Measurements from ENCODE around the gene B3GALT6. TPM values are rescaled to one million over a fixed set of nuclear protein-coding genes. Genes with fewer than 3 reads are reported as not detected.

The B3GALT6 gene
- total RNA-seq, 1 experiment from 2014 or later, result 27.1 TPM

GRCh38 chr1:1264026-1264425 is 32.0 kb downstream of the B3GALT6 start:
- Histone ChIP-seq H3K9me3 (ENCODE audit: control insufficient read depth, low read depth, low read length) (no peaks in the 10 kb centered on the region), H3K14ac (ENCODE audit: insufficient read depth, low read length) (no peak overlapping the region), H2BK15ac (ENCODE audit: low read depth, low read length) (no peak overlapping the region), H3T11ph (ENCODE audit: low read length) (no peak overlapping the region), H2BK20ac (ENCODE audit: low read depth, low read length, poor library complexity, severe bottlenecking) (no peak overlapping the region), H3K4ac (ENCODE audit: low read depth, low read length) (no peak overlapping the region), H3K79me2 (ENCODE audit: insufficient read depth, low read length) (no peaks in the 10 kb centered on the region; the same call in 1 of the 2 replicates), H4K8ac (replicated peaks; ENCODE audit: insufficient read length, low read depth, low read length) (no peak overlapping the region), H3K27ac (ENCODE audit: insufficient read length, low read depth, low read length) (no peak overlapping the region), H3K4me1 (ENCODE audit: insufficient read depth, low read length) (no peaks in the 10 kb centered on the region), H3K18ac (ENCODE audit: insufficient read length, low read depth, low read length) (no peak overlapping the region), H3K27me3 (ENCODE audit: insufficient read depth, low read length) (no peaks in the 10 kb centered on the region), H3K79me1 (ENCODE audit: insufficient read depth, low read depth, low read length, poor library complexity, severe bottlenecking) (no peaks in the 10 kb centered on the region), H2BK5ac (ENCODE audit: insufficient read length, low read length) (no peak overlapping the region), H4K91ac (ENCODE audit: insufficient read length, low read depth, low read length) (no peak overlapping the region), H3K4me2 (ENCODE audit: insufficient read depth, insufficient read length, low read length) (no peak overlapping the region), H3K23ac (ENCODE audit: insufficient read length, low read depth, low read length) (no peak overlapping the region), H2AFZ (ENCODE audit: low read length) (no peak overlapping the region), H3K23me2 (ENCODE audit: insufficient read length, low read depth, low read length, poor library complexity, severe bottlenecking) (no peaks in the 10 kb centered on the region), H4K5ac (ENCODE audit: insufficient read length, low read depth, low read length) (no peak overlapping the region), H4K20me1 (ENCODE audit: control insufficient read depth, insufficient read depth, insufficient read length) (no peaks in the 10 kb centered on the region), H2BK120ac (ENCODE audit: low read depth, low read length, poor library complexity, severe bottlenecking) (no peak overlapping the region), H3K9ac (ENCODE audit: extremely low read depth, insufficient read length, low read length) (no peak overlapping the region), H3K56ac (ENCODE audit: insufficient read length, low read depth, low read length) (no peak overlapping the region), H2BK12ac (ENCODE audit: insufficient read length, low read depth, low read length) (no peak overlapping the region), H2AK5ac (ENCODE audit: insufficient read length, low read length) (no peak overlapping the region)
- Mint-ChIP-seq H3K27me3 (ENCODE audit: low read depth) (peaks cover 3% of the 10 kb centered on the region; the same call in 1 of the 2 replicates), H3K4me1 (peaks cover 0 to 3% of the 10 kb centered on the region in 2 experiments; a peak in 2 of 4 replicates), H3K9me3 (no peaks in the 10 kb centered on the region), H3K4me3 (no peak overlapping the region), H3K27ac (no peak overlapping the region), H3K36me3 (ENCODE audit: insufficient read depth in 1 of 3, low read depth in 3 of 3) (peaks cover 43 to 74% (median 64%) of the 10 kb centered on the region in 3 experiments; a peak in 6 of 7 replicates)
- no CpG with 5 or more reads among the region's 9 CpGs for WGBS (ENCODE audit: extremely low coverage, insufficient read length, low lambda C conversion rate)
- DNase-seq, result no peak
- no peak for TF ChIP-seq CTCF (conservative IDR thresholded peaks at IDR 0.05)

Data from H9 (cell line).